ENCODE measurements around the gene SOBP.

DNA sequence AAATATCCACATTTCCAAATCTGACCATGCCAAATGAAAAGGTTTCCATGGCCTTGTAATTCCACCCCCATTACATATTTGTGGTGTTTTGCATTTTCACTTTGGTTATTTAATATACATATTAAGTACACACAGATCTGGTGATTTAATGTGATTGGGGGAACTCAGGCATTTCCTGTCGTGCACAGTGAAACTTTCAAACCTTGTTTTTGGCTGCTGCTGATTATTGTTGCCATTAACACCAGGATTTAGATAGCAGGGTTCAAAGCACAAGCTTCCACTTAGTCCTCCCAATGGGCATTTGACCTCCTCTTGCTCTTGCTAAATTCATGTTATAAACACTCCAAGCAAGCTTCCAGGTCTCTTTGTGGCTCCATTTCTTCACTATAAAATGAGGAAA, 166.5 kb downstream of the SOBP start:
- no peak for TF ChIP-seq POLR2A (IDR thresholded peaks at IDR 0.05)
- TF ChIP-seq, protein P1, sequence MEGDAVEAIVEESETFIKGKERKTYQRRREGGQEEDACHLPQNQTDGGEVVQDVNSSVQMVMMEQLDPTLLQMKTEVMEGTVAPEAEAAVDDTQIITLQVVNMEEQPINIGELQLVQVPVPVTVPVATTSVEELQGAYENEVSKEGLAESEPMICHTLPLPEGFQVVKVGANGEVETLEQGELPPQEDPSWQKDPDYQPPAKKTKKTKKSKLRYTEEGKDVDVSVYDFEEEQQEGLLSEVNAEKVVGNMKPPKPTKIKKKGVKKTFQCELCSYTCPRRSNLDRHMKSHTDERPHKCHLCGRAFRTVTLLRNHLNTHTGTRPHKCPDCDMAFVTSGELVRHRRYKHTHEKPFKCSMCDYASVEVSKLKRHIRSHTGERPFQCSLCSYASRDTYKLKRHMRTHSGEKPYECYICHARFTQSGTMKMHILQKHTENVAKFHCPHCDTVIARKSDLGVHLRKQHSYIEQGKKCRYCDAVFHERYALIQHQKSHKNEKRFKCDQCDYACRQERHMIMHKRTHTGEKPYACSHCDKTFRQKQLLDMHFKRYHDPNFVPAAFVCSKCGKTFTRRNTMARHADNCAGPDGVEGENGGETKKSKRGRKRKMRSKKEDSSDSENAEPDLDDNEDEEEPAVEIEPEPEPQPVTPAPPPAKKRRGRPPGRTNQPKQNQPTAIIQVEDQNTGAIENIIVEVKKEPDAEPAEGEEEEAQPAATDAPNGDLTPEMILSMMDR (IDR thresholded peaks at IDR 0.05 in 8 of 11, conservative IDR thresholded peaks at IDR 0.05 in 3 of 11): no peak
- TF ChIP-seq POLR2AphosphoS5 (IDR thresholded peaks at IDR 0.05): no peak
